GM18517 (cell line): Measurements from ENCODE around the gene ITGAD.

Source experiments
- ATAC-seq: cut with Tn5 transposase; IDR thresholded peaks from one replicate; pipeline ENCODE4 v1.9.1; 2021; ENCODE audit warnings: mild to moderate bottlenecking, moderate library complexity; ENCODE audit not compliant: unreplicated experiment

ITGAD gene

DNA sequence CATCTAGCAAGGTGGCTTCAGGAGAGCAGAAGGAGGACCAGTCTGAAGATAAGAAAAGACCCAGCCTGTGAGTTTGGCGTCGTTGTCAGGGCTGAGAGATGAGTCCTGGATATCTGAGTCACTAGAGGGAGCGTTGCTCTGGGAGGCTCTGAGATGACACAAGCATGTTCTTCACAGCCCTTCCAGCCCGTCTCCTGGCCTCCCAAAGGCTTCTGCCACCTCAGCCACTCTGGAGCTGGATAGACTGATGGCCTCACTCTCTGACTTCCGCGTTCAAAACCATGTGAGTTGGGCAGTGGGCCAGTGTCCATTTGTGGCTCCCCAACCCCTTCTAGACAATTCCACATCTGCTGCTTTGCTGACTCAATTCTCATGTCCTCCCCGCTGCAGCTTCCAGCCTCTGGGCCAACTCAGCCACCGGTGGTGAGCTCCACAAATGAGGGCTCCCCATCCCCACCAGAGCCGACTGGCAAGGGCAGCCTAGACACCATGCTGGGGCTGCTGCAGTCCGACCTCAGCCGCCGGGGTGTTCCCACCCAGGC lies 81.1 kb downstream of the ITGAD start:
- ATAC-seq = no peak

DNA sequence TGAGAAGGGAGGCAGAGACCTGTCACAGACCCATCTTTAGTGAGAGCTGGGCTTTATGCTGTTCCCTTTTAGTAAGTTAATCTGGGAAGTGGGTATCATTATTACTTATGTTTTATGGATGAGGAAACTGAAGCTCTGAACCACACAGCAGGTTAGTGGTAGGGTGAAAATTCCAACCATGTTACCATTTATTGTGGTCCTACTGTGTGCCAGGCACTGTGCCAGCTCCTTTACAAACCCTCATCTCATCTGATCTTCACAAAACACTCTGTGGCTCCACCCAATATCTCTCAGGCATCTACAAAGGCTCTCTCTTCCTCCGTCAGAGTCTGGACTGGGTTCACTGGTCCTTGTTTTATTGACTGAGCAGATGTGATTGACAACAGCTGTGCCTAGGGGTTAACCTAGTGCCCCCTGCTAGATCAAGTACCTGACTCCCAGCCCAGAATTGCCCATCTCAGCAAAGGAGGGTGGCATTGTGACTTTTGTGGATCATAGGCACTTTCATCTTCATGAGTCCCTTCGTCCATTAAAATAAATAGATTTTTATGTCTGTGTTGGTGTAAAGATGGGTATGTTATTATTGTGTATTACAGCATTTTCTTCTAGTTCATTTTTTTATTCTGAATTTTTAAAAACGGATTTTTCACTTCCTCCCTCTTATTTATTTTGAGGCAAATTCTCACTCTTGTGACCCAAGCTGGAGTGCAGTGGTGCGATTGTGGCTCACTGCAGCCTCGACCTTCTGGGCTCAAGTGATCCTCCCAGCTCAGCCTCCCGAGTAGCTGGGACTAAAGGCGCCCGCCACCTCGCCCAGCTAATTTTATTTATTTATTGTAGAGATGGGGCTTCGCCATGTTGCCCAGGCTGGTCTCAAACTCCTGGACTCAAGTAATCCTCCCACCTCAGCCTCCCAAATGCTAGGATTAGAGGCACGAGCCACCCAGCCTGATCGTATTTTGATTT lies 81.9 kb downstream of the ITGAD start:
- no peak for ATAC-seq

DNA sequence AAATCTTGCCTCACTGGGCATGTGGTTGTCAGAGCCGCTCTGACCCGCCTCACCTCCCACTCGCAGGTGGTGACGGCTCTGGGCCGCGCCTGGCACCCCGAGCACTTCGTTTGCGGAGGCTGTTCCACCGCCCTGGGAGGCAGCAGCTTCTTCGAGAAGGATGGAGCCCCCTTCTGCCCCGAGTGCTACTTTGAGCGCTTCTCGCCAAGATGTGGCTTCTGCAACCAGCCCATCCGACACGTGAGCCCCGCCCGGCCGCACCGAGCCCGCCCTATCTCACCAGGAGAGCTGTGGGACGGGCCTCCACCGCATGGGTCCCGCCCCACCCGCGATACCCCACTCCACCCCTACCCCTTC lies 82.8 kb downstream of the ITGAD start:
- no peak for ATAC-seq
